Measurements from ENCODE around the gene ANKS4B.
A peak's percentile ranks its signal among the peaks of the same experiment; 100 is the strongest.

ANKS4B gene

GRCh38 chr16:21300309-21301167 is 67.0 kb downstream of the ANKS4B start:
- DNase-seq (ENCODE audit: low read depth in 2 of 2), result peak; percentile 20 to 43

DNA sequence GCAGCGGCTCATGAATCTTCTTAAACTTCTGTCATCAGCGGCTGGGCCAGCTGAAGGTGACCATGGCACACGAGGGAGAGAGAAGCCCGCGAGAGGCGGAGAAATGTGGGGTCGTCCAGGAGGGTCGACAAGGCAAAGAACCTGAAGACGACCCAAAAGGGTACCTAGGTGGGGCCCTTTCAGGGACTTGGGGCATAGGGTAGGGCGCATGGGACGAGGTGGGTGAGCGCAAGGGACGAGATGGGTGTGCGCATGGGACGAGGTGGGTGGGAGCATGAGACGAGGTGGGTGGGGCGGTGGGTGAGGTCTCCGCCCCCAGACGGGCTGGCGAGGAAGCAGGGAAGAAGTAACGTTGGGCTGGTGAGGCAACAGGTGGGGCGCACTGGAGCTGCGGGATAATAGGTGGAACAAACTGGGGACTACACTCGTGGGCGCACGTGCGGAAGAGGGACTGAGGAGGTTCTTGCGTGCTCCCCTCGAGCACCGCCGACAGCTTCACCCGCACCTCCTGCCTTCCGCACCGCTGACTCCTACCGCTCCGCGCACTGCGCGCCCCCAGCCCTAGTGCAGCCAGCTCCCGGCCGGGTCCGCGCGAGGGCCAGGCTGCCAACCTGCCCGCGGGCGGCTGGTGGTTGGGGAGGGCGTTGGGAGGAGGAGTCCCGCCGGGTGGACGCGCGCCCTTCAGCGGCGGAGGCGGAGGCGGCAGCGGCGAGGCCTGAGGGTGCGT is 67.8 kb downstream of the ANKS4B start:
- DNase-seq (ENCODE audit: low read depth in 2 of 2), result peak; percentile 27 to 30

DNA sequence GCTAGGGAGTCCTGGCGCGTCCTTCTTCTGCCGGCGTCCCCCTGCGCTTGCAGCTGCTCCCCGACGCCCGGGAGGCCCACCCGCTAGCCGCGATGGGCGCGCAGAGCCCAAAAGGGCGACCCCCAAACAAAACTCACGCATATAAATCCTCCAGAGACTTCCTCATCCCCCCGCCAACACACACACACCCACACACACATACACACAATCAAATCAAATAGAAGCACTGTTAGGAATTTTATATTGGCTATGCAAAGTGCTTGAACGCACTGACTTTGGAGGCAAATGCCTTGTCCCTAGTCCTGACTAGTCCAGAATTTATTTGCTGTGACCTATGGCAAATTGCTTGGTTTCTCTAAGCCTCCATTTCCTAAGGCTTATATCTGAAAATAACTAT is 68.4 kb downstream of the ANKS4B start:
- no peak for DNase-seq (ENCODE audit: low read depth in 2 of 2)

GRCh38 chr16:21302454-21302853 is 69.0 kb downstream of the ANKS4B start:
- no peak for DNase-seq (ENCODE audit: low read depth in 2 of 2)

DNA sequence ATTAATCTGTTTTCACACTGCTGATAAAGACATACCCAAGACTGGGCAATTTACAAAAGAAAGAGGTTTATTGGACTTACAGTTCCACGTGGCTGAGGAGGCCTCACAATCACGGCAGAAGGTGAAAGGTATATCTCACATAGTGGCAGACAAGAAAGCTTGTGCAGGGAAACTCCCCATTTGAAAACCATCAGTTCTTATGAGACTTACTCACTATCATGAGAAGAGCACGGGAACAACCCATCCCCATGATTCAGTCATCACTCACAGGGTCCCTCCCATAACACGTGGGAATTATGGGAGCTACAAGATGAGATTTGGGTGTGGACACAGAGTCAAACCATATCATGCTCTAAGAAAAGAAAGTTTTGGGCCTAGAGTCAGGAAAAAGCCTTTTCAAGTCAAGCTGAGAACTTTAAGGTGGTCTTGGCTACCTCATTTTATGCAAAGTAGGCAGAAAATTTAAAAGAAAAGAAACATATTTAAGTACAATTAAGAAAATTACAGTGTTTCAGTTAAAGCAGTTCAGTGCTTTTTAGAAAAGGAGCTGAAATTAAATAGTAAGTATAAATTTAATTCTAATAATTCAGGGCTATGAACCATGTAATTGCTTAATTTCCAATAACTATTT is 69.5 kb downstream of the ANKS4B start:
- DNase-seq (ENCODE audit: low read depth in 2 of 2), result no peak

Measured in stimulated activated CD8-positive, alpha-beta memory T cell treated with anti-CD3 and anti-CD28 coated beads, Interleukin-2, amount 100 ng/mL, for 48 hours (primary cell).